Measurements from ENCODE around the gene TOGARAM1.

Gene TOGARAM1

GRCh38 chr14:44961554-44962333 is at the start of gene TOGARAM1, which contains the start of gene KLHL28:
TSS of gene TOGARAM1 (plus strand) at chr14:44962190. CDS start at chr14:44962422, 232 bp downstream.
TSS of gene KLHL28 (minus strand) at chr14:44961947. CDS start at chr14:44945928, 16,019 bp downstream.
- peak; percentile 99 for DNase-seq

- no peak for DNase-seq
Observed at GRCh38 chr14:44914849-44915248, 47.1 kb upstream of the TOGARAM1 start.

- no peak for DNase-seq
Observed at GRCh38 chr14:44928793-44929192, 33.2 kb upstream of the TOGARAM1 start.

GRCh38 chr14:44935155-44935554 is 26.8 kb upstream of the TOGARAM1 start:
- DNase-seq: no peak

GRCh38 chr14:44937547-44937946 is 24.4 kb upstream of the TOGARAM1 start:
- no peak for DNase-seq

DNA sequence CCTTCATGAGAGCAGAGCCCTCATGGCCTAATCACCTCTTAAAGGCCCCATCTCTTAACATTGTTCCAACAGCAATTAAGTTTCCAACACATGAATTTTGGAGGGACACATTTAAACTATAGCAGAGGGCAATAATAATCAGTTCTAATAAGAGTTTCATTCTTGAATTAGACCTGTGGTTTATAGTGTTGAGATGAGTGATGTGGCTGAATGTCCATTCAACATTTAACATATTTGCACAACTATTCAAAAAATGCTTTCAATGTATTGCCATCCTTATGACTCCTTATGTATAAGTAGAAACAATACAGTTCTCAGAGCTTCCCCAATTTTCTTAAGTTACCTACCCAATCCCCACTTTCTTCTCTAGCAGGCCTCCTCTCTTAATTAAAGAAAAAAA is 21.8 kb upstream of the TOGARAM1 start:
- no peak for DNase-seq

GRCh38 chr14:44940944-44941343 is 21.0 kb upstream of the TOGARAM1 start:
- DNase-seq: no peak

- DNase-seq: no peak
Observed at GRCh38 chr14:44941591-44941990, 20.4 kb upstream of the TOGARAM1 start.

DNA sequence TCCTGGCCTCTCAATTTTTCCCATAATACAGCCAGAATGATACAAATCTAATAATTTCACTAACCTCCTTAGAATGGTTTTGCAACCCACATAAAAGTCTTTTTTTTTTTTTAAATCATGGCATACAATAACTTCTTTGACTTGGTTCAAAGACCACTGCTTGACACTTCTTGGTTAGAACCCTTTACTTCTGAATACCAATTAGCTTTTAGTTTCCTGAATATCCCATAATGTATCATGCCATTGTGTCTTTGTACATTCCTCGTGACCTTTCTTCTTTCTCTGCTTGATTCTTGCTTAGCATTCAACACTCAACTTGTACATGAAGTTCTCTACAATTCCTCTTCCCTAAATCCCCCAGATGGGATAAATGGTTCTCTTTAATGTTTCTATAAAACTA is 19.6 kb upstream of the TOGARAM1 start:
- DNase-seq: no peak

- no peak for DNase-seq
Observed at GRCh38 chr14:44944107-44944506, 17.9 kb upstream of the TOGARAM1 start.

DNA sequence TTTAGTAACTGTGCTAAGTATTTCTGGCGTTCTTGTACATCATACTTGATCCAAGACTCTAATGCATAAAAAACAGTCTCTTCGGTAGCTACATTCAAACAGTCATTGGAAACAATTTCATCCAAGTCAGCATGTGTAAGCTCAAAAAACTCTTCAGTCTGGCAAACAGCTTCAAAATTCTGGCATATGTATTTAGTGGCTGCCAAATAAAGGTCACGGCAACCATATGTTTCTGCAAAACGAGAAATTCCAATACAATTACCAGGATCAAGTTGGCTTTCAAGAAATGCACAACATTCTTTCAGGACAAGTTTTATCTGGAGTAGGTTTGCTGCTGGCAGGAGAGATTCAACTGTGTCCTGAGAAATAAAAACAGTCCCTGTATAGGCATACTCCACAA is 16.7 kb upstream of the TOGARAM1 start:
- DNase-seq: no peak

DNA sequence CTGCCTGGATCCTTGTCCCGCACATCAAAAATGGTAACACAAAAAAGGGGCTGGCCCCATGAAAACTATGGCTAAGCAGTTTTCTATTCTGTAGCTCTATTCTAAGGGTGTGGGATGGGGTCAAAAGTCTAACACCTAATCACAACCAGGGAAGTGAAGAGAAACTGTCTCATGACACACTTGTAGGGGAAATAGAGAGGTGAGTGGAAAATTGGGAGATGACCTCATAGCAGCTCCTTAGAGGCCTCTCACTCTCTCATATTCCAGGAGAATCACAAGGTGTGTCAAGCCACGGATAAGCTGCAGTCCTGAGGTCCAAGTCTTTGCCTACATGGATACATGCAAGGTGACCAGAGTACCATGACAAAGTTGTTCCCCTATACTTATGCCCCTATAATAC is 10.9 kb upstream of the TOGARAM1 start:
- no peak for DNase-seq

DNA sequence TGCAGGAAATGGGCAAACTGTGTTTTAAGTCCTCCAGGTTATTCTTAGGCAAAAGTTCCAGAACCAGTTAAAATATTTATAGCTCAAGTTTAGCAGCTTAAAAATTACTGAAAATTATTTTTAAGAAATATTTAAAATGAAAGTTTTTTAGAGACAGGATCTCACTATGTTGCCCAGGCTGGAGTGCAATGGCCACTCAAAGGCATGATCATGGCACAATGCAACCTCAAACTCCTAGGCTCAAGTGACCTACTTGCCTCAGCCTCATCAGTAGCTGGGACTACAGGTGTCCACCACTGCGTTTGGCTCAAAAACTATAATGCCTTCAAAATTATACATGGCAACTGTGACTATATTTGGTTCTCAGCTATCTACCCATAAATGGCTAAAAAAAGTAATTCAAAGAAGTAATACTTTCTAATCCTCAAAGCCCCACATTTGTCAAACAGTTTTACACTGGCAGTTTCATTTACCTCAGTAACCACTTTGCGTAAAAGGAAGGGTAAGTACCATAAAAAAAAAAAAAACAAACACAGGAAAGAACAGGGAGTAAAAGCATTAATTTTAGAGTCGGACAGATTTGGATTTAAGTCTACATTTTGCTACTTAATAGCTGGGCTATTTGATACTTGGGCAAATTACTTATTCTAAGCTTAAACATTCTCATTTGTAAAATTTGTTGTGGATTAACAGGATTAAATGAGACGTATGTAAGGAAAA is 9.4 kb upstream of the TOGARAM1 start:
- DNase-seq: no peak

DNA sequence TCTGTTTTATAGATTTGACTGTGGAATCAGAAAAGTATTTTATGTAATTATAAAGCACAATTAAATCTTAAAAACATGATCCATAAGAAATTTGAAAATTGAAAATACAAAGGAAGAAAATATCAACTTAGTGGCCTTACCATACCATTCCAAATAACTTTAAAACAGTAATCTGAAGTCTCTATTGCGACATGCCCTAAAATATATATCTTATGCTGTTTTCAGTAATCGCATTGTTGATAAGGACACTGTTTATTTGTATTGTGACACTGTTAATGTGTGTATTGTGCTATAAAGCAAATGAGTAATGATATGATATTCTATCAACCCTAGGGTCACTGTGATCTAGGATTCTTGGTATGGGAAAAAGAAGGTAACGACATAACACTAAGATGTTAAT is 7.2 kb upstream of the TOGARAM1 start:
- DNase-seq: no peak

- DNase-seq: no peak
Observed at GRCh38 chr14:44955528-44955927, 6.5 kb upstream of the TOGARAM1 start.

DNA sequence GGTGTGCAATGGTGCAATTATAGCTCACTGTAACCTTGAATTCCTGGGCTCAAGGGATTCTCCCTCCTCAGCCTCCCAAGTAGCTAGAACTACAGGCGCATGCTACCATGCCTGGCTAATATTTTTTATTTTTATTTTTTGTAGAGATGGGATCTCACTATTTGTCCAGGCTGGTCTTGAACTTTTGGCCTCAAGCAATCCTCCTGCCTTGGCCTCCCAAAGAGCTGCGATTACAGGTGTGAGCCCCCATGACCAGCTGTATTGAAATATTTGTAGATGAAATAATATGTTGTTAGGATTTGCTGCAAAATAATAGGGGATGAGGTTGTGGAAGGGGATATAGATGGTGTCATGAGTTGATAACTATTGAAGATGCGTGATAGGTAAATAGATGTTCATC is 5.1 kb upstream of the TOGARAM1 start:
- DNase-seq: no peak

DNA sequence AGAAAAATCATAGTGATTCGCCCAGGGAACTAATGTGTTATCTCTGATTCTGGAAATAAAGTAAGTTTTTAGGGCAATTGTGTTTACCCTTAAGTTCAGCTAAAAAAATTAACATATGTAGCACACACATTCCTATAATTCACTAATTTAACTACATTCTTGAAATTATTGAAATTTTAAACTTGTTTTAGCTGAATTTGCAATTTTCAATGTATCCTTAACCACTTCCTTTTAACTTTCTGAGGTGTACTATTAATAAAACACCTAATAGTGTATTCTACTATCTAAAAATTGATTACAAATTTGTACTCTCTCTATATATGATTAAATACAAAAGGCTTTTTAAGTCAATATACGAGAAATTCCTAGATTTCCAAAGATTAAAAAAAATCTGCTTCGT is 2.5 kb upstream of the TOGARAM1 start:
- DNase-seq: no peak

DNA sequence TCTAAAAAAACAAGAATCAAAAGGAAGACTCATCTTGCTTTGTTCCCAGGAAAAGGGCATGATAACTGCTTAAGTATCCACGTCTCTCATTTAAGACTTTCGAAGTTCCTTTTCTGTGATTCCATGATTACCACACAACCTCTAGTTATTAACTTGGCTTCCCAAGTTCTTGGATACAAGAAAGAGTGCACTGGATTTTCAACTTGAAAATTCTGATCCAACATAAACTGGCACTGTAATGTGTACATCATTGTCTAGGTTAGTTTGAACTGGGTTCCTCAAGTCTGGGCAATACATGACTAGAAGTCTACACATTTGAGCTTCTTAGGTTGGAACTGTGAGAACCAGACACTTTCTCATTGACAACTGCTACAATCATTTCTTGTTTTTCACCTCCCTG is 1.8 kb upstream of the TOGARAM1 start:
- DNase-seq: no peak

GRCh38 chr14:44960646-44961045 is 1.3 kb upstream of the TOGARAM1 start:
- no peak for DNase-seq

- DNase-seq: peak; percentile 37
Observed at GRCh38 chr14:44961151-44961553, 838 bp upstream of the TOGARAM1 start.

DNA sequence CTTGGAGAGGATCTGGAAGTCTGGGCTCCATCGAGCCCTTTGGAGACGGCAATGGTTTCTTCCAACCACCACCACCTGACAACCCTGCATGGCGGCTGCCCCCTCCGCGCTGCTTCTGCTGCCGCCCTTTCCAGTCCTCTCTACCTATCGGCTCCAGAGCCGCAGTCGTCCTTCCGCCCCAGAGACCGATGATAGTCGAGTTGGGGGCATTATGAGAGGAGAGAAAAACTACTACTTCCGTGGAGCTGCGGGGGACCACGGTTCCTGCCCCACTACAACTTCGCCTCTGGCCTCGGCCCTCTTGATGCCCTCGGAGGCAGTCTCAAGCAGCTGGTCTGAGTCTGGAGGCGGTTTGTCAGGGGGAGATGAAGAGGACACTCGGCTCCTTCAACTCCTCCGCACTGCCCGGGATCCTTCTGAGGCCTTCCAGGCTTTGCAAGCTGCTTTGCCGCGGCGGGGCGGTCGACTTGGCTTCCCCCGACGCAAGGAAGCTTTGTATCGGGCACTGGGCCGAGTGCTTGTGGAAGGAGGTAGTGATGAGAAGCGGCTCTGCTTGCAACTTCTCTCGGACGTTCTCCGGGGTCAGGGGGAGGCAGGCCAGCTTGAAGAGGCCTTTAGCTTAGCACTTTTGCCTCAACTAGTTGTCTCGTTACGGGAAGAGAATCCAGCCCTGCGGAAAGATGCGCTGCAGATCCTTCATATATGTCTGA is 499 bp downstream of the TOGARAM1 start:
- DNase-seq: peak; percentile 83

GRCh38 chr14:44963044-44963528 is 1.1 kb downstream of the TOGARAM1 start:
- no peak for DNase-seq

GRCh38 chr14:44963775-44964380 is 1.9 kb downstream of the TOGARAM1 start:
- peak; percentile 40 for DNase-seq

Data from NCI-H1694 treated with DMSO at 0.1 percent for 48 hours (cell line).